ENCODE measurements around the gene NEDD9.
A peak's percentile ranks its signal among the peaks of the same experiment; 100 is the strongest.

Gene NEDD9

DNA sequence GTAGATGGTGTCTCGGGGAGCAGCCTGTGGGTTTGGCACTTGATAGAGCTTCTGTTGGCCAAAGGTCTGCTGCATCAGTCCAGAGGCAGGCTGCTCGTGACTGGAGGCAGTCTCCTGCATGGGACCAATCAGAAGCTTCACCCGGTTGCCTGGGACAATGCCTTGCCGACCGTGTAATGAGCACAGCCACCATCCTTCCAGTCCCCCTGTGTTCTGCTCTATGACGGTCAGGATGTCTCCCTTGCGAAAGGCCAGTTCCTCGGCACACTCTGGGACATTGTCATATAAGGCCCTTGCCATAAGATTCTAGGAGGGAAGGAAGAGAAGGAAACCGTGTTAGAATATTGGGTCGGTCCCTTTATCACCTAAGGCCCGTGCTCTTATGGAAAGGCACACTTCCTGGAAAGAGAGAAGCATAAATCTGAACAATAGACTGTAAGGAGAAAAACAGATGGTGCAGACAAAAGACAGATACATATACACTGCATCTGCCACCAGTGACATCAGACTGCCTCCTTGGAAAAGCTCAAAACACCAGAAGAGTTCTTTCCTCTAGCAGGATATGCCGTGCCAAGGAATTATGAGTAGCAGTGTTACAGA lies 18.9 kb downstream of the NEDD9 start:
- TF ChIP-seq, protein P1, sequence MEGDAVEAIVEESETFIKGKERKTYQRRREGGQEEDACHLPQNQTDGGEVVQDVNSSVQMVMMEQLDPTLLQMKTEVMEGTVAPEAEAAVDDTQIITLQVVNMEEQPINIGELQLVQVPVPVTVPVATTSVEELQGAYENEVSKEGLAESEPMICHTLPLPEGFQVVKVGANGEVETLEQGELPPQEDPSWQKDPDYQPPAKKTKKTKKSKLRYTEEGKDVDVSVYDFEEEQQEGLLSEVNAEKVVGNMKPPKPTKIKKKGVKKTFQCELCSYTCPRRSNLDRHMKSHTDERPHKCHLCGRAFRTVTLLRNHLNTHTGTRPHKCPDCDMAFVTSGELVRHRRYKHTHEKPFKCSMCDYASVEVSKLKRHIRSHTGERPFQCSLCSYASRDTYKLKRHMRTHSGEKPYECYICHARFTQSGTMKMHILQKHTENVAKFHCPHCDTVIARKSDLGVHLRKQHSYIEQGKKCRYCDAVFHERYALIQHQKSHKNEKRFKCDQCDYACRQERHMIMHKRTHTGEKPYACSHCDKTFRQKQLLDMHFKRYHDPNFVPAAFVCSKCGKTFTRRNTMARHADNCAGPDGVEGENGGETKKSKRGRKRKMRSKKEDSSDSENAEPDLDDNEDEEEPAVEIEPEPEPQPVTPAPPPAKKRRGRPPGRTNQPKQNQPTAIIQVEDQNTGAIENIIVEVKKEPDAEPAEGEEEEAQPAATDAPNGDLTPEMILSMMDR (IDR thresholded peaks at IDR 0.05; ENCODE audit: low read depth, low read length): no peak
- no peak overlapping the region for H3K4me3 ChIP-seq (replicated peaks in 1 of 2; ENCODE audit: low read depth in 2 of 2, low read length in 2 of 2)
- DNase-seq (ENCODE audit: low read depth in 2 of 2): peak; percentile 56 to 63

DNA sequence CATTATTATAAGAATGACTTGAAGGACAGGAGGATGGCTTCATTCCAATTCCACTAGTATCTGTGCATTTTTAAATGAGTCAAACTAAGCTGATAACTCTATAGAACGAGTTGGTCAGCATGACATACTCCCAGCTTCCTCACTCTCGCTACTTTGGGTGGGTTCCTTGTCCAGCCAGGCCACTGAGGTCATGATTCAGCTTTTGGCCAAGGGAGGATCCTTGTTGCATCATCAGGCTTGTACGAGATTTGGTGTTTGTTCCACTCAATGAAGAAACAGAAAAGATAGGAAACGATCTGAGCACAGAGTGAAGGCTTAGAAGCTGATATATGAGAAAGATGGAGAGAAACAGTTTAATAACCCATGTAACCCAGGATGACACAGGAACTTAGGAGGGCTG lies 19.8 kb downstream of the NEDD9 start:
- DNase-seq (ENCODE audit: low read depth in 2 of 2): peak; percentile 84 to 94
- TF ChIP-seq, protein P1 (IDR thresholded peaks at IDR 0.05; ENCODE audit: low read depth, low read length): no peak
- no peak overlapping the region for H3K4me3 ChIP-seq (replicated peaks in 1 of 2; ENCODE audit: low read depth in 2 of 2, low read length in 2 of 2)

DNA sequence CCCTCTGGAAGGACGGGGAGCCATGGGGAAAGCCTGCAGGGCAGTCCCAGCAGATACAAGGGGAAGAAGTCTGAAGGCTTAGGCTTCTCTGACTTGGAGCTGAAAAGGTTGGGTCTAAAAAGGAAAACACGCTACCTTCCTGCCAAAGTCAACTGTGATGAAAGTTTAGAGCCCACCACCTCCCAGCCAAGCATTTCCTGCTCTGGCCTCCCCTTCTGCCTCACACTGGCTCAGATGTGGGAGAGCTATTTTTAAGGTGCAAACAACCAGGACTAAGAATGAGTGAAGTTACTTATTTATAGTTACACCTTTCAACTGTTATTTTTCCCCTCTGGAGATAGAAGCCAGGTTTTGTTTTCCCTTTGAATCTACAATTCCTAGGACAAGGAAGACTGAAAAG lies 21.2 kb downstream of the NEDD9 start:
- TF ChIP-seq, protein P1 (IDR thresholded peaks at IDR 0.05; ENCODE audit: low read depth, low read length): no peak
- DNase-seq (ENCODE audit: low read depth in 2 of 2): peak in 1 of 2 donors; percentile 35
- H3K4me3 ChIP-seq (replicated peaks in 1 of 2; ENCODE audit: low read depth in 2 of 2, low read length in 2 of 2): no peak overlapping the region

DNA sequence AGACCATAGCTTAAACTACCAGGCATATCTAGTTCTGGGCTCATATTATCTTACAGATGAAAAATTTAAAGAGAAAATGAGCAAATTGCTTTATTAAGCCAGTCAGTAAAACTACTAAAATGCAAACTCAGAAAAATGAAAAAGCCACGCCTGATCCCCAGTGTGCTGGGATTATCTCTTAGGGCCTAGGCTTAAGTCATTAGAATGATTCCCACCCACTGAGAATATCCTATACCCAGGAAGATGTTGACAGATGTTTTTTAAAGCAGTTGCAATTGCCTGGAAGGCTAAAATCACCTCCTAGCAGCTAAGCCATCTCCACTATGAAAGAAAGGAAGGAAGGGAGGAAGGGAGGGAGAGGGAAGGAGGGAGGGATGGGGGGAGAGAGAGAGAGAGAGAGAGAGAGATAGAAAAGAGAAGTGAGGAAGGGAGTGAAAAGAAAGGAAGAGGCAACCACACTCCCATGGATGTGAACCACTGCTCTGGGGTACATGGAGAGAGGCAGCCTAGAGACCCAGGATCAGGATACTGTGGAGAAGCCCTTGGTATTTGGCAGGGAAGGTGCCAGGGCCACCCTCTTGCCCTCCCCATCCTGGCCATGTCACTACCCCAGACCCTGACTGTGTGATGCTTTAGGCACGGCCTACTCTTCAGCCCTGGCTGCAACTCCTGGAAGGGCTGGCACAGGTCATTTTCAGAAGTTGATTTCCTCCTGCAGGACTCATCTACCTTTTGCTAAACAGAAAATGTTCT lies 21.9 kb downstream of the NEDD9 start:
- peak in 1 of 2 donors; percentile 33 for DNase-seq (ENCODE audit: low read depth in 2 of 2)
- TF ChIP-seq, protein P1 (IDR thresholded peaks at IDR 0.05; ENCODE audit: low read depth, low read length): no peak
- no peak overlapping the region for H3K4me3 ChIP-seq (replicated peaks in 1 of 2; ENCODE audit: low read depth in 2 of 2, low read length in 2 of 2)

DNA sequence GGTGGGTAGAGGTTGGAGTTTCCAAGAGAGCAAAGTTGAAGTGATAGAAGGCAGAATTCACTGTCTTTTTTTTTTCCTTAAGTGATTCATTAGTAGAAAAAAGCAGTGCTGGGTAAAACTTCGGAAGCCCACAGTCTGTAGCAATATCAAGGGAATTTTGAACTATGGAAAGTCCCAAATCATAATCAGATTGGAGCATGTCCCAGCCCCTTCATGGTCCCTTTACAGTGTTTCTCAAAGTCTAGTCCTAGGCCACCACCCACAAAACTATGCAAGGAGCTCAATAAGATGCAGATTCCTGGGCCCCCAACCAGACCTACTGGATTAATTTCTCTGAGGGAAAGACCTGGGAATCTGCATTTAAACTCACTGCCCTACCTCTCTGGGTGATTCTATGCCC lies 22.6 kb downstream of the NEDD9 start:
- peak; percentile 70 to 94 for DNase-seq (ENCODE audit: low read depth in 2 of 2)
- TF ChIP-seq, protein P1 (IDR thresholded peaks at IDR 0.05; ENCODE audit: low read depth, low read length): no peak
- no peak overlapping the region for H3K4me3 ChIP-seq (replicated peaks in 1 of 2; ENCODE audit: low read depth in 2 of 2, low read length in 2 of 2)

DNA sequence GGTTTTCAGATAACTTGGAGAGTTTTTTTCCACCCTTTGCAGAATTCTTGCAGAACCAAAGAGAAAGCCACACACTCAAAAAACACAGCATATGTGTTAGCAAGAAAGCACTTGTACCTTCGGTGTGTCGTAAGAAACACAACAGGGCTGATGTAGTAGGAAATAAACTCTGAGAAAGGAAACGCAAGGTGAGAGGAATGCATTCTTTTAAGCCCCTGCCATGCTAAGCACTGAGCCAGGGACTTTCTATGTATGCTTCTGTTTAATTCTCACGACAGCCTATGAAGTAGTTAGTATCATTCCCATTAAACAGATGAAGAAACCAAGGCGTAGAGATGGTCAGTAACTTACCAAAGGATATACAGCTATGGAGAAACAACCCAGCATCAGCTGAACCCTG lies 23.1 kb downstream of the NEDD9 start:
- H3K4me3 ChIP-seq (replicated peaks in 1 of 2; ENCODE audit: low read depth in 2 of 2, low read length in 2 of 2): no peak overlapping the region
- DNase-seq (ENCODE audit: low read depth in 2 of 2): peak in 1 of 2 donors; percentile 51
- TF ChIP-seq, protein P1 (IDR thresholded peaks at IDR 0.05; ENCODE audit: low read depth, low read length): no peak
